Activated CD8-positive, alpha-beta memory T cell treated with anti-CD3 and anti-CD28 coated beads, Interleukin-2, amount 10 ng/mL, durations not matched to agents 7 days and 5 days (primary cell): ENCODE results near the gene PHC2. TPM values are rescaled to one million over a fixed set of nuclear protein-coding genes. Genes with fewer than 3 reads are reported as not detected.

Experiments
- ATAC-seq: fragments of 150-1000 bp; cut with Tn5 transposase; one replicate; pipeline ENCODE4 v1.10.0; 2021; ENCODE audit warnings: moderate library complexity
- CTCF ChIA-PET: fragments of 350-600 bp; sonication (Branson Sonifier 250); formaldehyde crosslinking; loops from one replicate; lab custom pipeline; 2021; ENCODE audit warnings: antibody characterized with exemption; lab: Charles Lee
- DNase-seq: peaks from one replicate; pipeline ENCODE4 v3.0.0-alpha.2; 2020
- H3K27ac Mint-ChIP-seq: one replicate; pipeline ENCODE4 v1.8.0; 2021; ENCODE audit warnings: mild to moderate bottlenecking, mixed read lengths
- H3K27me3 Mint-ChIP-seq: one replicate; pipeline ENCODE4 v1.8.0; 2021; ENCODE audit warnings: mixed read lengths
- H3K36me3 Mint-ChIP-seq: one replicate; pipeline ENCODE4 v1.8.0; 2021; ENCODE audit warnings: mild to moderate bottlenecking, mixed read lengths
- H3K4me1 Mint-ChIP-seq: one replicate; pipeline ENCODE4 v1.8.0; 2021; ENCODE audit warnings: mixed read lengths
- H3K4me3 Mint-ChIP-seq: one replicate; pipeline ENCODE4 v1.8.0; 2021; ENCODE audit warnings: mild to moderate bottlenecking, moderate library complexity, mixed read lengths
- H3K9me3 Mint-ChIP-seq: one replicate; pipeline ENCODE4 v1.8.0; 2022; ENCODE audit warnings: low read depth, mixed read lengths
- total RNA-seq, 2 experiments: library from RNA; stranded (reverse); gene quantifications; one replicate each; pipeline ENCODE4 v1.2.3, GENCODE V29; 2021

The PHC2 gene
- total RNA-seq, 2 experiments from 2014 or later, result 36.4 to 43.0 TPM

- CTCF ChIA-PET, result interaction anchor here (1.0 to 6.8 kb wide), 3 partner anchors 71 to 104 kb away, joined by 3 to 107 read pairs (median 3); no protein-coding TSS in a partner anchor
- no peaks in the 10 kb centered on the region for H3K27me3 Mint-ChIP-seq
- H3K27ac Mint-ChIP-seq, result no peak overlapping the region
- no peaks in the 10 kb centered on the region for H3K9me3 Mint-ChIP-seq
- no peak overlapping the region for H3K4me3 Mint-ChIP-seq
- H3K36me3 Mint-ChIP-seq, result no peaks in the 10 kb centered on the region
- no peaks in the 10 kb centered on the region for H3K4me1 Mint-ChIP-seq
- ATAC-seq (no peak), DNase-seq (no peak)
Observed at GRCh38 chr1:33366762-33367484, 64.0 kb downstream of the PHC2 start.

GRCh38 chr1:33365560-33365997 lies 65.3 kb downstream of the PHC2 start:
- CTCF ChIA-PET, result interaction anchor here (1.0 to 6.8 kb wide), 3 partner anchors 70 to 105 kb away, joined by 3 to 107 read pairs (median 4); no protein-coding TSS in a partner anchor
- H3K4me1 Mint-ChIP-seq, result peaks cover 4% of the 10 kb centered on the region
- H3K36me3 Mint-ChIP-seq, result no peaks in the 10 kb centered on the region
- no peaks in the 10 kb centered on the region for H3K9me3 Mint-ChIP-seq
- H3K4me3 Mint-ChIP-seq, result no peak overlapping the region
- DNase-seq (no peak), ATAC-seq (no peak)
- no peaks in the 10 kb centered on the region for H3K27me3 Mint-ChIP-seq
- no peak overlapping the region for H3K27ac Mint-ChIP-seq

- no peak for DNase-seq
- CTCF ChIA-PET, result interaction anchor here (1.2 to 6.8 kb wide), 3 partner anchors 69 to 237 kb away, joined by 3 to 107 read pairs (median 4); no protein-coding TSS in a partner anchor
- H3K9me3 Mint-ChIP-seq, result no peaks in the 10 kb centered on the region
Observed at GRCh38 chr1:33364565-33364918, 66.4 kb downstream of the PHC2 start.

DNA sequence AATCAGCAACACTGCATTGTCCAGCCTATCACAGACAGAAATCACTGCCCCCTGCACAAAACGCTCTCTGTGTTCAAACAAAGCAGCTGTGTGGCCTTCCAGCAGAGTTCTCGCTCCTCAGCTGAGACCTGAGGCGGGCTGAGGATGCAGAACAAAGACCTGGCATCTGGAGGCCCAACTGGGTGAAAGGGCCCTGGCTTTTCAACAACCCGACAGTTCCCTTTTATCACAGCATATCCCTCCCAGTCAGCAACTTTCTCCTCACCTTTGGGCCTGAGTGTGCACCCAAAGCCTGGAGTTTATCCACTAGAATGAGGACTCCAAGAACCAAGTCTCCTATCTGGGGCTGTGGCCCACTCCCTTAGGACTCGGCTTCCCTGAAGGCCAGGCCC lies 67.4 kb downstream of the PHC2 start:
- ATAC-seq (no peak), DNase-seq (no peak)
- H3K4me1 Mint-ChIP-seq, result peaks cover 4% of the 10 kb centered on the region
- H3K9me3 Mint-ChIP-seq, result no peaks in the 10 kb centered on the region
- no peaks in the 10 kb centered on the region for H3K27me3 Mint-ChIP-seq
- CTCF ChIA-PET, result interaction anchor here (0.9 to 2.2 kb wide), 4 partner anchors 9 to 106 kb away, joined by 3 to 10 read pairs (median 3); no protein-coding TSS in a partner anchor
- H3K4me3 Mint-ChIP-seq, result no peak overlapping the region
- no peaks in the 10 kb centered on the region for H3K36me3 Mint-ChIP-seq
- no peak overlapping the region for H3K27ac Mint-ChIP-seq

More at GRCh38 chr1:33364565-33364918, 66.4 kb downstream of the PHC2 start:
- Mint-ChIP-seq H3K4me3 (no peak overlapping the region), H3K36me3 (no peaks in the 10 kb centered on the region), H3K27ac (no peak overlapping the region), H3K27me3 (no peaks in the 10 kb centered on the region), H3K4me1 (peaks cover 4% of the 10 kb centered on the region)
- no peak for ATAC-seq

- CTCF ChIA-PET, result interaction anchor here (1.1 to 2.2 kb wide), 3 partner anchors 10 to 107 kb away, joined by 3 to 10 read pairs (median 3); no protein-coding TSS in a partner anchor
- Mint-ChIP-seq H3K27me3 (no peaks in the 10 kb centered on the region), H3K4me1 (peaks cover 4% of the 10 kb centered on the region), H3K27ac (no peak overlapping the region), H3K36me3 (no peaks in the 10 kb centered on the region), H3K9me3 (no peaks in the 10 kb centered on the region), H3K4me3 (no peak overlapping the region)
- ATAC-seq, result no peak
- DNase-seq, result no peak
Observed at GRCh38 chr1:33363021-33363420, 67.9 kb downstream of the PHC2 start.

GRCh38 chr1:33361532-33362235 lies 69.2 kb downstream of the PHC2 start:
- ATAC-seq, result no peak
- peak overlapping the region; percentile 0 for H3K27ac Mint-ChIP-seq
- CTCF ChIA-PET, result interaction anchor here (0.8 to 2.2 kb wide), 4 partner anchors 9 to 66 kb away, joined by 3 to 10 read pairs (median 5); no protein-coding TSS in a partner anchor
- H3K27me3 Mint-ChIP-seq, result no peaks in the 10 kb centered on the region
- no peaks in the 10 kb centered on the region for H3K9me3 Mint-ChIP-seq
- peaks cover 4% of the 10 kb centered on the region for H3K4me1 Mint-ChIP-seq
- no peak overlapping the region for H3K4me3 Mint-ChIP-seq
- no peak for DNase-seq
- H3K36me3 Mint-ChIP-seq, result no peaks in the 10 kb centered on the region

- no peak for DNase-seq
- Mint-ChIP-seq H3K27me3 (no peaks in the 10 kb centered on the region), H3K36me3 (no peaks in the 10 kb centered on the region)
Observed at GRCh38 chr1:33360367-33360766, 70.5 kb downstream of the PHC2 start.

DNA sequence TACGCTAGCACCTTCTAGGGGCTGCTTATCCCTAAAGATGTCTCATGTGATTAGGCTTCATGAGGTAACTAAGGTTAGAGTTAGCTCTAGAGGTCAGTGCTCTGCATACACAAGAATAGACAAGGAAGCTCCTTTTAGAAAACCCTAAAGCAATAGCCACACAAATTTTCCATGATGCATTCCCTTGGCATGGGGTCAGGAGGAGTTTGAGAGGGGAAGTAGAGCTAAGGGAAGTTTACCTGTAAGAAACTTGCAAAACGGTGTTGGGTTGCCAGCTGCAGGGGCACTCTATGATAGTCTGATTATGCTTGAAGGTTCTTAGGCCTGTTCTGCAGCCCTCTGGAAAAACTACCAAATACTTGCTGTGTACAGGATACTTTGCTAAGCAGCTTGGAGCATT lies 71.0 kb downstream of the PHC2 start:
- no peaks in the 10 kb centered on the region for H3K9me3 Mint-ChIP-seq
- H3K4me1 Mint-ChIP-seq, result peaks cover 4% of the 10 kb centered on the region
- CTCF ChIA-PET, result interaction anchor here (0.9 to 1.4 kb wide), 4 partner anchors 8 to 64 kb away, joined by 3 to 7 read pairs (median 4); no protein-coding TSS in a partner anchor
- ATAC-seq (no peak), DNase-seq (no peak)
- H3K36me3 Mint-ChIP-seq, result no peaks in the 10 kb centered on the region
- no peaks in the 10 kb centered on the region for H3K27me3 Mint-ChIP-seq
- H3K27ac Mint-ChIP-seq, result no peak overlapping the region
- H3K4me3 Mint-ChIP-seq, result no peak overlapping the region

More at GRCh38 chr1:33360367-33360766, 70.5 kb downstream of the PHC2 start:
- peaks cover 4% of the 10 kb centered on the region for H3K4me1 Mint-ChIP-seq
- no peak for ATAC-seq
- no peak overlapping the region for H3K4me3 Mint-ChIP-seq
- H3K27ac Mint-ChIP-seq, result no peak overlapping the region
- CTCF ChIA-PET, result interaction anchor here (1.1 to 1.4 kb wide), 4 partner anchors 9 to 65 kb away, joined by 3 to 7 read pairs (median 4); no protein-coding TSS in a partner anchor
- H3K9me3 Mint-ChIP-seq, result no peaks in the 10 kb centered on the region

GRCh38 chr1:33358795-33359503 lies 71.9 kb downstream of the PHC2 start:
- CTCF ChIA-PET, result interaction anchor here (0.9 to 1.4 kb wide), 2 partner anchors 56 to 63 kb away, joined by 3 to 7 read pairs; no protein-coding TSS in a partner anchor
- DNase-seq, result no peak
- Mint-ChIP-seq H3K36me3 (no peaks in the 10 kb centered on the region), H3K9me3 (no peaks in the 10 kb centered on the region), H3K27me3 (no peaks in the 10 kb centered on the region), H3K4me1 (peaks cover 4% of the 10 kb centered on the region), H3K4me3 (no peak overlapping the region), H3K27ac (no peak overlapping the region)
- ATAC-seq, result no peak

- no peaks in the 10 kb centered on the region for H3K27me3 Mint-ChIP-seq
- CTCF ChIA-PET, result interaction anchor here (2.0 kb wide), 1 partner anchor 63 kb away, joined by 10 read pairs; no protein-coding TSS in a partner anchor
- H3K36me3 Mint-ChIP-seq, result no peaks in the 10 kb centered on the region
- DNase-seq (no peak), ATAC-seq (no peak)
- no peak overlapping the region for H3K27ac Mint-ChIP-seq
- no peak overlapping the region for H3K4me3 Mint-ChIP-seq
- no peaks in the 10 kb centered on the region for H3K9me3 Mint-ChIP-seq
- H3K4me1 Mint-ChIP-seq, result peaks cover 4% of the 10 kb centered on the region
Observed at GRCh38 chr1:33358114-33358794, 72.6 kb downstream of the PHC2 start.

DNA sequence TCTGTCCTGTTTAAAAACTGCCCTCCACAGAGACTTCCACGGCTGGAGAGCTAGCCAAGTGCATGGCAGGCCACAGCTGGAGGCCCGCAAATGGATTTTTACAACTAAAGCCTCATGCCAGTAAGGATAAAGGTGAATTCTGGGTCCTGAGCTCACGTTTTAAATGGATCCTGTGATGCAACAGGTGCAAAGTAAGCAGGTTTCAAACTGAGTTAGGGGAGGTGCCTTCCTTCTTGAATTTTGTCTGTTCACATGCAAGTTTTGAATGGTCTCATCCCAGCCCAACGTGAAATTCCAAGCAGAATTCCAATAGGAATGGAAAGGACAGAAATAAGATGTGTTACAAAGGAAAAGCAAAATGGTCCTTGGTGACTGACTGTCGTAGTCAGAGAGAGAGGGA lies 73.8 kb downstream of the PHC2 start:
- no peaks in the 10 kb centered on the region for H3K9me3 Mint-ChIP-seq
- no peak overlapping the region for H3K4me3 Mint-ChIP-seq
- no peak for DNase-seq
- H3K27ac Mint-ChIP-seq, result no peak overlapping the region
- no peaks in the 10 kb centered on the region for H3K36me3 Mint-ChIP-seq
- H3K27me3 Mint-ChIP-seq, result no peaks in the 10 kb centered on the region
- no peak for ATAC-seq
- CTCF ChIA-PET, result interaction anchor here (2.0 kb wide), 1 partner anchor 61 kb away, joined by 10 read pairs; no protein-coding TSS in a partner anchor
- H3K4me1 Mint-ChIP-seq, result peaks cover 4% of the 10 kb centered on the region

GRCh38 chr1:33354707-33355316 lies 76.1 kb downstream of the PHC2 start:
- CTCF ChIA-PET, result interaction anchor here (1.3 to 1.6 kb wide), 2 partner anchors 58 to 59 kb away, joined by 3 to 4 read pairs; no protein-coding TSS in a partner anchor
- H3K4me3 Mint-ChIP-seq, result no peak overlapping the region
- DNase-seq (no peak), ATAC-seq (no peak)
- no peak overlapping the region for H3K27ac Mint-ChIP-seq
- no peaks in the 10 kb centered on the region for H3K27me3 Mint-ChIP-seq
- no peaks in the 10 kb centered on the region for H3K36me3 Mint-ChIP-seq
- H3K9me3 Mint-ChIP-seq, result no peaks in the 10 kb centered on the region
- peaks cover 14% of the 10 kb centered on the region for H3K4me1 Mint-ChIP-seq
